Peyer's patch (tissue), 4 donors: ENCODE results near the gene TRAK1. TPM values are rescaled to one million over a fixed set of nuclear protein-coding genes. Genes with fewer than 3 reads are reported as not detected.
A peak's percentile ranks its signal among the peaks of the same experiment; 100 is the strongest.
"Not testable (repeated sequence)": the region's sequence is repeated elsewhere in the genome, so short reads cannot be mapped to it uniquely, and the experiment has no call there.

Experiments
- DNase-seq, 3 donors: peaks; one replicate each; pipeline ENCODE4 v3.0.0-alpha.2; 2017 to 2019
- H3K27ac ChIP-seq, 4 donors: fragments of 200-600 bp; sonication (generic); one replicate each; pipeline ENCODE4 v1.5.1; 2016 to 2019
- H3K27me3 ChIP-seq, 2 donors: fragments of 200-600 bp; sonication (generic); one replicate each; pipeline ENCODE4 v1.5.1; 2019
- H3K36me3 ChIP-seq, 3 donors: fragments of 200-600 bp; sonication (generic); one replicate each; pipeline ENCODE4 v1.5.1; 2016 to 2019
- H3K4me1 ChIP-seq, 4 donors: fragments of 200-600 bp; sonication (generic); one replicate each; pipeline ENCODE4 v1.5.1; 2016 to 2019
- H3K4me3 ChIP-seq, 4 donors: fragments of 200-600 bp; sonication (generic); 1 replicate in 3 of 4; 2 replicates in 1 of 4; pipeline ENCODE4 v1.5.1; 2016 to 2019; ENCODE audit warnings: mild to moderate bottlenecking in 1 of 4
- H3K9me3 ChIP-seq, 4 donors: fragments of 200-600 bp; sonication (generic); one replicate each; pipeline ENCODE4 v1.5.1; 2016 to 2019; ENCODE audit warnings: mild to moderate bottlenecking in 1 of 4
- POLR2A ChIP-seq, 2 donors: fragments of 450-650 bp; IDR thresholded peaks; one replicate each; pipeline ENCODE4 v1.5.1; 2017; ENCODE audit warnings: antibody characterized with exemption in 2 of 2, mild to moderate bottlenecking in 2 of 2, moderate library complexity in 2 of 2
- total RNA-seq, 4 donors: library from RNA; depleted of rRNA; stranded (reverse); fragments of >200 nt; gene quantifications; one replicate each; pipeline ENCODE4 v1.1.0, GENCODE V29; 2016
- TF ChIP-seq, protein P1 (sequence below), 6 experiments: fragments of 450-650 bp in 4 of 6; fragments of 200-600 bp in 2 of 6; sonication (generic) in 1 of 6; IDR thresholded peaks; one replicate each; pipeline ENCODE4 v1.5.1; 2017 to 2019; ENCODE audit warnings: antibody characterized with exemption in 6 of 6, mild to moderate bottlenecking in 3 of 6, moderate library complexity in 1 of 6

TRAK1 gene
- total RNA-seq, 4 donors from 2014 or later = 96.2 to 283 (median 125) TPM

- H3K27me3 ChIP-seq = no peaks in the 10 kb centered on the region
- H3K4me3 ChIP-seq = no peak overlapping the region
- DNase-seq = no peak
- peaks cover 0 to 24% (median 0%) of the 10 kb centered on the region in 4 donors for H3K4me1 ChIP-seq
- no peak for TF ChIP-seq POLR2A (IDR thresholded peaks at IDR 0.05)
- peak overlapping the region in 2 of 4 donors; percentile 17 to 38 for H3K27ac ChIP-seq
- H3K9me3 ChIP-seq = no peaks in the 10 kb centered on the region
- peaks cover 0 to 12% (median 0%) of the 10 kb centered on the region in 3 donors for H3K36me3 ChIP-seq
Observed at GRCh38 chr3:42101481-42101880, 10.3 kb downstream of the TRAK1 start.

- Histone ChIP-seq H3K36me3 (peaks cover 0 to 12% (median 0%) of the 10 kb centered on the region in 3 donors), H3K4me3 (no peak overlapping the region), H3K9me3 (no peaks in the 10 kb centered on the region), H3K27me3 (no peaks in the 10 kb centered on the region), H3K4me1 (peaks cover 0 to 16% (median 0%) of the 10 kb centered on the region in 4 donors), H3K27ac (peak overlapping the region in 1 of 4 donors; percentile 17)
- no peak for DNase-seq
- TF ChIP-seq, protein P1, sequence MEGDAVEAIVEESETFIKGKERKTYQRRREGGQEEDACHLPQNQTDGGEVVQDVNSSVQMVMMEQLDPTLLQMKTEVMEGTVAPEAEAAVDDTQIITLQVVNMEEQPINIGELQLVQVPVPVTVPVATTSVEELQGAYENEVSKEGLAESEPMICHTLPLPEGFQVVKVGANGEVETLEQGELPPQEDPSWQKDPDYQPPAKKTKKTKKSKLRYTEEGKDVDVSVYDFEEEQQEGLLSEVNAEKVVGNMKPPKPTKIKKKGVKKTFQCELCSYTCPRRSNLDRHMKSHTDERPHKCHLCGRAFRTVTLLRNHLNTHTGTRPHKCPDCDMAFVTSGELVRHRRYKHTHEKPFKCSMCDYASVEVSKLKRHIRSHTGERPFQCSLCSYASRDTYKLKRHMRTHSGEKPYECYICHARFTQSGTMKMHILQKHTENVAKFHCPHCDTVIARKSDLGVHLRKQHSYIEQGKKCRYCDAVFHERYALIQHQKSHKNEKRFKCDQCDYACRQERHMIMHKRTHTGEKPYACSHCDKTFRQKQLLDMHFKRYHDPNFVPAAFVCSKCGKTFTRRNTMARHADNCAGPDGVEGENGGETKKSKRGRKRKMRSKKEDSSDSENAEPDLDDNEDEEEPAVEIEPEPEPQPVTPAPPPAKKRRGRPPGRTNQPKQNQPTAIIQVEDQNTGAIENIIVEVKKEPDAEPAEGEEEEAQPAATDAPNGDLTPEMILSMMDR (IDR thresholded peaks at IDR 0.05) = no peak
- TF ChIP-seq POLR2A (IDR thresholded peaks at IDR 0.05) = no peak
Observed at GRCh38 chr3:42102571-42102970, 11.4 kb downstream of the TRAK1 start.

GRCh38 chr3:42103921-42104665, 12.9 kb downstream of the TRAK1 start:
- not testable (repeated sequence) for DNase-seq, H3K4me3 ChIP-seq, H3K27me3 ChIP-seq, H3K9me3 ChIP-seq, H3K27ac ChIP-seq
- H3K36me3 ChIP-seq = peaks cover 0 to 12% (median 0%) of the 10 kb centered on the region in 3 donors
- H3K4me1 ChIP-seq = peaks cover 0 to 13% (median 0%) of the 10 kb centered on the region in 4 donors

- not testable (repeated sequence) for DNase-seq, H3K9me3 ChIP-seq, H3K4me3 ChIP-seq, H3K4me1 ChIP-seq, H3K27ac ChIP-seq, H3K27me3 ChIP-seq
- H3K36me3 ChIP-seq = peaks cover 0 to 12% (median 0%) of the 10 kb centered on the region in 3 donors
Observed at GRCh38 chr3:42105994-42106393, 14.8 kb downstream of the TRAK1 start.

DNA sequence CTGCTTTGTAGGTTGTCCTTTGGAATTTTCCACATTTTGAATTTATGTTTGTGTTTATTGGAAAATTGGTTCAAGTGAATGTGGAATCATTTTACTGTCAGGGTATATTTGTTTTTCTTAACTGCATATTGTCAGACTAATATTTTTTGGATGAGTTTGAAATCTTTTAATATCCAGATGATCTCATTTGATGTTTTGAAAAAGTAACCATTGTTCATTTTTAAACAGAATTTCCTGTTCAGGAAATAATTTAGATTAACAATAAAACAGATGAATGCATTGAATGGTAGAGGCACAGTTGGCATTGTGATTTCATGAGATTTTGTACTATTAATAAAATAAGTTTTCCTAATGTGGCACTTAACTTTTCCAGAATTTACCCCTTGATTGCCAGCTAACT, 15.5 kb downstream of the TRAK1 start:
- H3K9me3 ChIP-seq = no peaks in the 10 kb centered on the region
- H3K36me3 ChIP-seq = peaks cover 0 to 12% (median 0%) of the 10 kb centered on the region in 3 donors
- no peak overlapping the region for H3K27ac ChIP-seq
- H3K4me3 ChIP-seq = no peak overlapping the region
- TF ChIP-seq POLR2A (IDR thresholded peaks at IDR 0.05) = no peak
- TF ChIP-seq, protein P1 (IDR thresholded peaks at IDR 0.05) = no peak
- DNase-seq = no peak
- no peaks in the 10 kb centered on the region for H3K4me1 ChIP-seq
- H3K27me3 ChIP-seq = no peaks in the 10 kb centered on the region

GRCh38 chr3:42110631-42111030, 19.5 kb downstream of the TRAK1 start:
- H3K27me3 ChIP-seq = no peaks in the 10 kb centered on the region
- no peaks in the 10 kb centered on the region for H3K36me3 ChIP-seq
- TF ChIP-seq POLR2A (IDR thresholded peaks at IDR 0.05) = no peak
- TF ChIP-seq, protein P1 (IDR thresholded peaks at IDR 0.05) = no peak
- no peak overlapping the region for H3K27ac ChIP-seq
- H3K4me3 ChIP-seq = no peak overlapping the region
- no peak for DNase-seq
- H3K9me3 ChIP-seq = no peaks in the 10 kb centered on the region
- H3K4me1 ChIP-seq = no peaks in the 10 kb centered on the region

DNA sequence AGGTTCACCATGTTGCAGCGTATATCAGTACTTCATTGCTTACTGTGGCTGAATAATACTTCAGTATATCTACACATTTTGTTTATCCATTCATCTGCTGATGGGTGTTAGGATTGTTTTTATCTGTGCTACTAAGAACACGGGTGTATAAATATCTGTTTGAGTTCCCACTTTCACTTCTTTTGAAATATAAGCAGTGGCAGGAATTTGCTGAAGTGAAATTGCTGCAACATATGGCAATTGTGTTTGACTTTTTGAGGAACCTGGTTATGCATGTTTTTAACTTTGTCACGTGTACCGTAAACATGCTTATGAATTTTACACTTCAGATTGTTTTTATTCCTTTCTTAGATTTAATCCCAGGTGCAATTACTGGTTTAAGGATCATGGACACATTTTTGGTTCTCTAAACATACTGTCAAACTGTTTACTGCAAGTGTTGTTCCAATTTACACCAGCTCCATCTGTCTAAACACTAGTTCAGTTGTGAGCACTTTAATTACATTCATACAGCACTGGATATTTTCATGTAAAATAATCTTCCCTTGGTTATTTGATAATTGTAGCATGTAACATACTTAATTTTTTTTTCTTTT, 23.1 kb downstream of the TRAK1 start:
- no peaks in the 10 kb centered on the region for H3K27me3 ChIP-seq
- DNase-seq = no peak
- H3K27ac ChIP-seq = no peak overlapping the region
- H3K4me3 ChIP-seq = no peak overlapping the region
- no peaks in the 10 kb centered on the region for H3K36me3 ChIP-seq
- H3K9me3 ChIP-seq = no peaks in the 10 kb centered on the region
- H3K4me1 ChIP-seq = peaks cover 0 to 18% (median 0%) of the 10 kb centered on the region in 4 donors
- TF ChIP-seq, protein P1 (IDR thresholded peaks at IDR 0.05) = no peak
- TF ChIP-seq POLR2A (IDR thresholded peaks at IDR 0.05) = no peak
